H1 (cell line): ENCODE data around the gene RCL1. TPM values are rescaled to one million over a fixed set of nuclear protein-coding genes. Genes with fewer than 3 reads are reported as not detected.

ENCODE experiments used
- CTCF ChIA-PET: fragments of 300-600 bp; sonication (Branson Sonifier 250); formaldehyde crosslinking; loops from one replicate; lab custom pipeline; 2021; ENCODE audit not compliant: partially characterized antibody; lab: Charles Lee
- POLR2A ChIA-PET: fragments of 300-600 bp; sonication (Branson Sonifier 250); formaldehyde crosslinking; loops from one replicate; lab custom pipeline; 2021; ENCODE audit warnings: inconsistent platforms; ENCODE audit not compliant: partially characterized antibody; lab: Charles Lee
- DNase-seq, 2 experiments: peaks; one replicate each; pipeline versions ENCODE4 v3.0.0 to v3.0.0-alpha.2; 2010 to 2022; ENCODE audit warnings: low spot score in 2 of 2, low read depth in 1 of 2, mixed read lengths in 1 of 2
- FAIRE-seq: peaks from 2 replicates; lab custom pipeline; 2011; peaks lifted over from hg19 to GRCh38; lab: Jason Lieb, UNC
- H2AFZ ChIP-seq: 2 replicates; pipeline ENCODE4 v1.8.1; 2012; ENCODE audit warnings: low read length, inconsistent platforms
- H2AK5ac ChIP-seq: 2 replicates; pipeline ENCODE4 v1.6.1; 2013; ENCODE audit warnings: low read depth, low read length
- H2BK120ac ChIP-seq: replicated peaks from 2 replicates; pipeline ENCODE3; 2013; ENCODE audit warnings: low read depth, low read length, inconsistent platforms
- H2BK12ac ChIP-seq: 2 replicates; pipeline ENCODE4 v1.6.1; 2013; ENCODE audit warnings: low read depth, low read length
- H2BK15ac ChIP-seq: 2 replicates; pipeline ENCODE4 v1.6.1; 2013; ENCODE audit warnings: low read length
- H2BK20ac ChIP-seq: 2 replicates; pipeline ENCODE4 v1.6.1; 2013; ENCODE audit warnings: low read length
- H2BK5ac ChIP-seq: 2 replicates; pipeline ENCODE4 v1.6.1; 2013; ENCODE audit warnings: low read depth, low read length
- H3K14ac ChIP-seq: 2 replicates; pipeline ENCODE4 v1.6.1; 2013; ENCODE audit warnings: inconsistent platforms; ENCODE audit not compliant: insufficient read length
- H3K18ac ChIP-seq: 2 replicates; pipeline ENCODE4 v1.6.1; 2013; ENCODE audit warnings: low read length; ENCODE audit errors: extremely low read depth
- H3K23ac ChIP-seq: 2 replicates; pipeline ENCODE4 v1.6.1; 2013; ENCODE audit warnings: inconsistent platforms; ENCODE audit not compliant: insufficient read length
- H3K23me2 ChIP-seq: 2 replicates; pipeline ENCODE4 v1.6.1; 2013; ENCODE audit warnings: low read depth, low read length
- H3K27ac ChIP-seq: 2 replicates; pipeline ENCODE4 v1.6.1; 2011; ENCODE audit warnings: low read depth, low read length, inconsistent platforms
- H3K27me3 ChIP-seq, 4 experiments: replicated peaks in 1 of 4; 1 replicate in 1 of 4; 2 replicates in 3 of 4; pipeline versions ENCODE4 v1.6.1 to v1.8.1; 2011 to 2013; ENCODE audit warnings: low read length in 3 of 4, mild to moderate bottlenecking in 3 of 4, inconsistent platforms in 2 of 4, mixed read lengths in 2 of 4, moderate library complexity in 1 of 4; ENCODE audit not compliant: control insufficient read depth in 3 of 4, insufficient read depth in 3 of 4; ENCODE audit errors: extremely low read depth in 1 of 4
- H3K36me3 ChIP-seq, 4 experiments: 2 replicates each; pipeline versions ENCODE4 v1.6.1 to v1.8.1; 2011 to 2013; ENCODE audit warnings: mild to moderate bottlenecking in 4 of 4, low read length in 3 of 4, moderate library complexity in 2 of 4, control low read depth in 1 of 4, inconsistent platforms in 1 of 4; ENCODE audit not compliant: insufficient read depth in 4 of 4, control insufficient read depth in 2 of 4
- H3K4ac ChIP-seq: replicated peaks from 2 replicates; pipeline ENCODE3; 2013; ENCODE audit warnings: low read length, low read depth, mixed read lengths, inconsistent platforms; ENCODE audit not compliant: insufficient read length
- H3K4me1 ChIP-seq, 4 experiments: replicated peaks in 1 of 4; 1 replicate in 1 of 4; 2 replicates in 3 of 4; pipeline versions ENCODE4 v1.6.1 to v1.8.1; 2011 to 2013; ENCODE audit warnings: low read length in 3 of 4, inconsistent platforms in 2 of 4, mixed read lengths in 1 of 4; ENCODE audit not compliant: insufficient read depth in 4 of 4, control insufficient read depth in 3 of 4
- H3K4me2 ChIP-seq, 2 experiments: 2 replicates each; pipeline versions ENCODE4 v1.6.1 to v1.8.1; 2011 to 2013; ENCODE audit warnings: low read depth in 2 of 2, low read length in 2 of 2, control low read depth in 1 of 2, inconsistent platforms in 1 of 2, mild to moderate bottlenecking in 1 of 2; ENCODE audit not compliant: insufficient read depth in 1 of 2
- H3K4me3 ChIP-seq, 4 experiments: fragments of 200-600, 300-600 bp in 1 of 4; sonication (generic), shearing (Covaris generic), sonication (Bioruptor Twin) in 1 of 4; 2 replicates each; pipeline versions ENCODE4 v1.5.1 to v1.8.1; 2011 to 2016; ENCODE audit warnings: low read length in 4 of 4, low read depth in 3 of 4, control low read depth in 2 of 4, inconsistent platforms in 2 of 4, mild to moderate bottlenecking in 2 of 4, mixed read lengths in 1 of 4, moderate library complexity in 1 of 4; ENCODE audit not compliant: insufficient read depth in 2 of 4; ENCODE audit errors: extremely low read depth in 1 of 4
- H3K56ac ChIP-seq: replicated peaks from 2 replicates; pipeline ENCODE3; 2013; ENCODE audit warnings: low read depth, mild to moderate bottlenecking, mixed read lengths, low read length, inconsistent platforms; ENCODE audit not compliant: insufficient read length
- H3K79me1 ChIP-seq: 2 replicates; pipeline ENCODE4 v1.6.1; 2013; ENCODE audit warnings: low read depth, low read length, control low read depth
- H3K79me2 ChIP-seq, 2 experiments: 2 replicates each; pipeline versions ENCODE4 v1.6.1 to v1.8.1; 2012 to 2013; ENCODE audit warnings: low read length in 2 of 2, mild to moderate bottlenecking in 2 of 2, inconsistent platforms in 1 of 2; ENCODE audit not compliant: insufficient read depth in 2 of 2, control insufficient read depth in 1 of 2
- H3K9ac ChIP-seq, 4 experiments: replicated peaks in 1 of 4; 1 replicate in 1 of 4; 2 replicates in 3 of 4; pipeline versions ENCODE4 v1.6.1 to v1.8.1; 2011 to 2013; ENCODE audit warnings: low read depth in 3 of 4, low read length in 3 of 4, control low read depth in 2 of 4, mild to moderate bottlenecking in 2 of 4, moderate library complexity in 2 of 4, inconsistent platforms in 1 of 4; ENCODE audit errors: extremely low read depth in 1 of 4
- H3K9me3 ChIP-seq, 2 experiments: 2 replicates each; pipeline versions ENCODE4 v1.6.1 to v1.8.1; 2012 to 2013; ENCODE audit warnings: mild to moderate bottlenecking in 2 of 2, moderate library complexity in 2 of 2, control low read depth in 1 of 2, inconsistent platforms in 1 of 2, low read depth in 1 of 2, low read length in 1 of 2, mixed read lengths in 1 of 2; ENCODE audit not compliant: insufficient read depth in 2 of 2
- H4K20me1 ChIP-seq, 2 experiments: replicated peaks in 1 of 2; 2 replicates each; pipeline versions ENCODE3 to v1.8.1; 2011 to 2013; ENCODE audit warnings: inconsistent platforms in 2 of 2, low read length in 2 of 2, mild to moderate bottlenecking in 1 of 2; ENCODE audit not compliant: insufficient read depth in 2 of 2, control insufficient read depth in 1 of 2
- H4K5ac ChIP-seq: 2 replicates; pipeline ENCODE4 v1.6.1; 2013; ENCODE audit warnings: low read length, low read depth, mixed read lengths, inconsistent platforms; ENCODE audit not compliant: insufficient read length
- H4K8ac ChIP-seq: 2 replicates; pipeline ENCODE4 v1.8.0; 2013; ENCODE audit warnings: mild to moderate bottlenecking, moderate library complexity, low read length, inconsistent platforms; ENCODE audit not compliant: insufficient read depth; ENCODE audit errors: extremely low read depth
- H4K91ac ChIP-seq: replicated peaks from 2 replicates; pipeline ENCODE3; 2013; ENCODE audit warnings: low read length, mixed read lengths, inconsistent platforms; ENCODE audit not compliant: insufficient read length
- ASH2L ChIP-seq: fragments of 200-600, 300-600 bp; sonication (generic); IDR thresholded peaks from one replicate; pipeline ENCODE4 v1.7.1; 2017; ENCODE audit warnings: low read length
- BRCA1 ChIP-seq: IDR thresholded peaks from 2 replicates; pipeline ENCODE4 v1.6.1; 2012; ENCODE audit warnings: low read depth, low read length, improper control_type of control experiment
- CBX5 ChIP-seq: fragments of 300-800, 300-1000 bp; sonication (generic); IDR thresholded peaks from 2 replicates; pipeline ENCODE4 v1.7.1; 2016; ENCODE audit warnings: antibody characterized with exemption, low read length, low read depth
- CREB1 ChIP-seq: IDR thresholded peaks from 2 replicates; pipeline ENCODE4 v1.6.1; 2012; ENCODE audit warnings: inconsistent platforms
- GABPA ChIP-seq: IDR thresholded peaks from 2 replicates; pipeline ENCODE4 v1.6.1; 2011; ENCODE audit warnings: mild to moderate bottlenecking, low read length, moderate library complexity, borderline replicate concordance; ENCODE audit not compliant: insufficient read depth
- MAFK ChIP-seq: IDR thresholded peaks from 2 replicates; pipeline ENCODE4 v1.6.1; 2012; ENCODE audit warnings: low read depth, mild to moderate bottlenecking, improper control_type of control experiment, low read length
- NRF1 ChIP-seq: IDR thresholded peaks from 2 replicates; pipeline ENCODE4 v1.6.1; 2011; ENCODE audit warnings: mild to moderate bottlenecking, low read depth, low read length, improper control_type of control experiment
- RXRA ChIP-seq: IDR thresholded peaks from 2 replicates; pipeline ENCODE4 v1.6.1; 2011; ENCODE audit warnings: low read depth, mild to moderate bottlenecking, low read length, moderate library complexity; ENCODE audit not compliant: insufficient read depth
- SP4 ChIP-seq: IDR thresholded peaks from 2 replicates; pipeline ENCODE4 v1.6.1; 2012; ENCODE audit warnings: low read length, inconsistent platforms
- SUZ12 ChIP-seq: fragments of 200-600 bp; sonication (generic); IDR thresholded peaks from 2 replicates; pipeline ENCODE4 v1.6.1; 2012; ENCODE audit warnings: mild to moderate bottlenecking, inconsistent platforms, low read length, moderate library complexity, mixed read lengths
- TAF1 ChIP-seq: IDR thresholded peaks from 2 replicates; pipeline ENCODE4 v1.6.1; 2011; ENCODE audit warnings: mild to moderate bottlenecking, low read depth, low read length
- ZNF274 ChIP-seq: IDR thresholded peaks from 2 replicates; pipeline ENCODE4 v1.7.0; 2012; ENCODE audit warnings: low read length, borderline replicate concordance; ENCODE audit errors: extremely low read depth
- WGBS, 2 experiments: shearing (Covaris generic) in 1 of 2; methylation state at CpG; one replicate each; pipeline versions ENCODE4 v1.1.6 to v1.1.7; 2013 to 2015; ENCODE audit warnings: low lambda C conversion rate in 2 of 2, mixed read lengths in 2 of 2, inconsistent platforms in 1 of 2, low coverage in 1 of 2, missing lambda C conversion rate in 1 of 2; ENCODE audit not compliant: insufficient replicate concordance in 2 of 2, insufficient coverage in 1 of 2, insufficient read length in 1 of 2; ENCODE audit errors: extremely low coverage in 1 of 2, missing lambda C conversion rate in 1 of 2; 5-methylcytosine and 5-hydroxymethylcytosine counted together
- polyA plus RNA-seq, 7 experiments: library from polyadenylated mRNA; depleted of rRNA in 3 of 7; stranded (reverse) in 5 of 7; unstranded in 2 of 7; fragments of >200 nt in 5 of 7; fragments of 200-250 nt in 2 of 7; gene quantifications; 1 replicate in 5 of 7; 2 replicates in 1 of 7; 4 replicates in 1 of 7; pipeline versions ENCODE4 v1.2.1 to v1.2.3, GENCODE V29; 2011 to 2013; ENCODE audit warnings: missing spikeins in 2 of 7, mixed read lengths in 2 of 7
- total RNA-seq: library from RNA; stranded (reverse); fragmentation: NEBNext Ultra II Directional; extraction: Animal tissue kit (Norgen Biotek cat#: 25700); gene quantifications from 2 replicates; pipeline ENCODE4 v1.2.1, GENCODE V29; 2021

Gene RCL1
- total and polyA plus RNA-seq, 2 of the 8 experiments (the other 6 are each of a cell fraction or from before 2014, with no cell fraction given), result 21.0 to 29.5 TPM

GRCh38 chr9:4904322-4905134 lies 111.8 kb downstream of the RCL1 start:
- Histone ChIP-seq H2BK12ac (no peak overlapping the region), H2AK5ac (no peak overlapping the region), H3K79me1 (no peaks in the 10 kb centered on the region), H3K9ac (no peak overlapping the region), H3K4me3 (no peak overlapping the region), H3K36me3 (no peaks in the 10 kb centered on the region), H3K4me2 (no peak overlapping the region), H2BK120ac (no peak overlapping the region), H4K5ac (no peak overlapping the region), H3K4ac (no peak overlapping the region), H4K20me1 (no peaks in the 10 kb centered on the region), H2BK20ac (no peak overlapping the region), H3K27ac (no peak overlapping the region), H3K23me2 (no peaks in the 10 kb centered on the region), H3K27me3 (no peaks in the 10 kb centered on the region), H2BK15ac (no peak overlapping the region), H3K14ac (no peak overlapping the region), H4K91ac (no peak overlapping the region), H2AFZ (no peak overlapping the region), H3K9me3 (no peaks in the 10 kb centered on the region), H3K18ac (no peak overlapping the region), H3K4me1 (peaks cover 0 to 6% (median 2%) of the 10 kb centered on the region in 4 experiments; a peak in 4 of 7 replicates), H4K8ac (no peak overlapping the region), H3K56ac (no peak overlapping the region), H2BK5ac (no peak overlapping the region), H3K23ac (no peak overlapping the region), H3K79me2 (no peaks in the 10 kb centered on the region)
- no peak for DNase-seq
- ChIA-PET CTCF (no interaction called here), POLR2A (no interaction called here)
- no peak for TF ChIP-seq SP4
- no peak for TF ChIP-seq GABPA
- no peak for TF ChIP-seq ZNF274
- no peak for TF ChIP-seq RXRA
- TF ChIP-seq TAF1, result no peak
- TF ChIP-seq MAFK, result no peak
- no peak for TF ChIP-seq SUZ12
- no peak for TF ChIP-seq ASH2L
- TF ChIP-seq BRCA1, result no peak
- no peak for TF ChIP-seq CBX5
- no peak for TF ChIP-seq CREB1
- no peak for TF ChIP-seq NRF1
- 94% methylated on average over 3 of the region's 3 CpGs; no CpG with 5 or more reads in 1 of the 2 experiments for WGBS, 2 experiments
- FAIRE-seq, result no peak
